GM12891 (cell line): ENCODE measurements around the gene INSR.

Source experiments
- POLR2A ChIP-seq: IDR thresholded peaks from 2 replicates; pipeline ENCODE4 v1.6.1; 2011; ENCODE audit warnings: low read depth, low read length, control low read depth
- POLR2AphosphoS5 ChIP-seq: IDR thresholded peaks from 2 replicates; pipeline ENCODE4 v1.6.1; 2011; ENCODE audit warnings: low read depth, low read length, control low read depth

DNA sequence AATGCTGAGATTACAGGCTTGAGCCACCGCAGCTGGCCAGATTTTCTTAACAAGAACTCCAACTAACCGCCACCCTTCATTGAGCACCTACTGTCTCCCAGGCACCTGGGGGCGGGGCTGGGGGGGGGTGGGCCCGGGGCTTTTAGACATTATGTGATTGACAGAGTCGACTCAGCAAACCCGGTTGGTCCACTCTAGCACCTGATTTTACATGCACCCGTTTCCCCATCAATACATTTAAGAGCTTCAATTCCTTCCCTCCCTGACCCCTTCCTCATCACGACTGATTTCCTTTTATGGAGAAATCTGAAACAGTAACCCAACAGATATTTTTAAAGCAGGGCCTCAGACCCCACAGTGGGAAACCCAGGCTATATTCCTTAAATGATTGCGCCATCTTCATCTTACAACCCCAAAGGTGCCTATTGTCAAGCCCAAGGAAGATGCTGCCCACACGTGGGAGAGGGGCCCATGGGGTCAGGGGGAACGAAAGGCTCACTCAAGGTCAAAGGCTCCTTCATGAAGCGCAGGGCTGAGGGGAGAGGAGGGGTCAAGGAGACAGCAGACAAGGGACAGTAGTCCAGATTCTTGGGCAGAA, 1.8 kb downstream of the INSR start:
- TF ChIP-seq POLR2AphosphoS5, result no peak
- no peak for TF ChIP-seq POLR2A
